KOPT-K1 (cell line): ENCODE measurements around the gene SMARCA4.
A peak's percentile ranks its signal among the peaks of the same experiment; 100 is the strongest.
"Not testable (repeated sequence)": the region's sequence is repeated elsewhere in the genome, so short reads cannot be mapped to it uniquely, and the experiment has no call there.

Source experiments
- H3K27ac ChIP-seq: fragments of 200-600 bp; sonication (generic); 2 replicates; pipeline ENCODE4 v1.5.1; 2016; ENCODE audit warnings: antibody characterized with exemption, mild to moderate bottlenecking, low read depth, low read length; ENCODE audit not compliant: poor library complexity, severe bottlenecking
- H3K36me3 ChIP-seq: fragments of 200-600 bp; sonication (generic); 2 replicates; pipeline ENCODE4 v1.5.1; 2017; ENCODE audit warnings: antibody characterized with exemption, mild to moderate bottlenecking, low read length, moderate library complexity; ENCODE audit not compliant: insufficient read depth
- H3K9me3 ChIP-seq: fragments of 200-600 bp; sonication (generic); 2 replicates; pipeline ENCODE4 v1.5.1; 2017; ENCODE audit warnings: antibody characterized with exemption, low read length, mild to moderate bottlenecking; ENCODE audit not compliant: insufficient read depth, poor library complexity, severe bottlenecking

SMARCA4 gene

GRCh38 chr19:11066326-11066725, 105.5 kb downstream of the SMARCA4 start:
- Histone ChIP-seq H3K36me3 (peaks cover 53% of the 10 kb centered on the region), H3K27ac (no peak overlapping the region), H3K9me3 (no peaks in the 10 kb centered on the region)

- H3K27ac ChIP-seq = no peak overlapping the region
- H3K9me3 ChIP-seq = no peaks in the 10 kb centered on the region
- H3K36me3 ChIP-seq = peaks cover 41% of the 10 kb centered on the region
These were observed 106.7 kb downstream of the SMARCA4 start for GRCh38 chr19:11067356-11068113.

- Histone ChIP-seq H3K36me3 (peaks cover 23% of the 10 kb centered on the region), H3K9me3 (no peaks in the 10 kb centered on the region), H3K27ac (no peak overlapping the region)
These were observed 108.7 kb downstream of the SMARCA4 start for GRCh38 chr19:11069561-11069960.

GRCh38 chr19:11070123-11070522, 109.3 kb downstream of the SMARCA4 start:
- Histone ChIP-seq H3K36me3 (peaks cover 17% of the 10 kb centered on the region), H3K27ac (no peak overlapping the region), H3K9me3 (no peaks in the 10 kb centered on the region)

GRCh38 chr19:11073568-11073967, 112.7 kb downstream of the SMARCA4 start:
- H3K36me3 ChIP-seq = no peaks in the 10 kb centered on the region
- H3K9me3 ChIP-seq = no peaks in the 10 kb centered on the region
- H3K27ac ChIP-seq = no peak overlapping the region

- H3K9me3 ChIP-seq, H3K36me3 ChIP-seq, H3K27ac ChIP-seq: not testable (repeated sequence)
These were observed 116.0 kb downstream of the SMARCA4 start for GRCh38 chr19:11076792-11077191.

GRCh38 chr19:11078893-11079292, 118.1 kb downstream of the SMARCA4 start:
- no peaks in the 10 kb centered on the region for H3K36me3 ChIP-seq
- no peaks in the 10 kb centered on the region for H3K9me3 ChIP-seq
- no peak overlapping the region for H3K27ac ChIP-seq

GRCh38 chr19:11079999-11080398, 119.2 kb downstream of the SMARCA4 start:
- Histone ChIP-seq H3K27ac (no peak overlapping the region), H3K9me3 (no peaks in the 10 kb centered on the region), H3K36me3 (no peaks in the 10 kb centered on the region)

GRCh38 chr19:11087870-11088505, 127.2 kb downstream of the SMARCA4 start:
- Histone ChIP-seq H3K27ac (peak overlapping the region; percentile 95), H3K9me3 (no peaks in the 10 kb centered on the region), H3K36me3 (peaks cover 25% of the 10 kb centered on the region)

GRCh38 chr19:11088506-11089253, 127.8 kb downstream of the SMARCA4 start:
- Histone ChIP-seq H3K27ac (peak overlapping the region; percentile 95), H3K36me3 (peaks cover 31% of the 10 kb centered on the region), H3K9me3 (no peaks in the 10 kb centered on the region)

- no peaks in the 10 kb centered on the region for H3K9me3 ChIP-seq
- peaks cover 39% of the 10 kb centered on the region for H3K36me3 ChIP-seq
- H3K27ac ChIP-seq = peak within 1 kb of the TSS; percentile 95
These were observed 128.6 kb downstream of the SMARCA4 start, which contains the start of gene LDLR for GRCh38 chr19:11089254-11090013. TSS of gene LDLR (plus strand) at chr19:11089463. CDS start at chr19:11089549, 86 bp downstream.

GRCh38 chr19:11090014-11090263, 129.1 kb downstream of the SMARCA4 start:
- H3K9me3 ChIP-seq = not testable (repeated sequence)
- Histone ChIP-seq H3K36me3 (peaks cover 44% of the 10 kb centered on the region), H3K27ac (peak overlapping the region; percentile 95)

- H3K27ac ChIP-seq = peak overlapping the region; percentile 95
- peaks cover 49% of the 10 kb centered on the region for H3K36me3 ChIP-seq
- no peaks in the 10 kb centered on the region for H3K9me3 ChIP-seq
These were observed 129.6 kb downstream of the SMARCA4 start for GRCh38 chr19:11090264-11090996.

GRCh38 chr19:11090997-11091702, 130.3 kb downstream of the SMARCA4 start:
- Histone ChIP-seq H3K36me3 (peaks cover 56% of the 10 kb centered on the region), H3K9me3 (no peaks in the 10 kb centered on the region), H3K27ac (peak overlapping the region; percentile 95)
